Osteoblast (primary cell): ENCODE results near the gene PHKB. TPM values are rescaled to one million over a fixed set of nuclear protein-coding genes. Genes with fewer than 3 reads are reported as not detected.

Source experiments
- DNase-seq: peaks from one replicate; pipeline ENCODE4 v3.0.0; 2011; ENCODE audit warnings: low spot score, mixed read lengths; ENCODE audit not compliant: insufficient read length; ENCODE audit errors: missing footprints
- H2AFZ ChIP-seq: 2 replicates; pipeline ENCODE4 v1.6.0; 2011; ENCODE audit warnings: mild to moderate bottlenecking, low read length
- H3K27ac ChIP-seq: 2 replicates; pipeline ENCODE4 v1.5.1; 2011; ENCODE audit warnings: mild to moderate bottlenecking, low read depth, low read length, moderate library complexity
- H3K27me3 ChIP-seq: 2 replicates; pipeline ENCODE4 v1.6.0; 2012; ENCODE audit warnings: mild to moderate bottlenecking, control low read depth, inconsistent platforms, low read length, moderate library complexity; ENCODE audit not compliant: insufficient read depth
- H3K36me3 ChIP-seq: 2 replicates; pipeline ENCODE4 v1.5.1; 2011; ENCODE audit warnings: mild to moderate bottlenecking, low read length, control low read depth, moderate library complexity; ENCODE audit not compliant: insufficient read depth
- H3K4me1 ChIP-seq: 2 replicates; pipeline ENCODE4 v1.5.1; 2011; ENCODE audit warnings: mild to moderate bottlenecking, low read length, control low read depth, moderate library complexity; ENCODE audit not compliant: insufficient read depth
- H3K4me2 ChIP-seq: 2 replicates; pipeline ENCODE4 v1.6.0; 2011; ENCODE audit warnings: mild to moderate bottlenecking, low read length; ENCODE audit not compliant: insufficient read depth
- H3K4me3 ChIP-seq: fragments of 200-600 bp; sonication (generic); 3 replicates; pipeline ENCODE4 v1.5.1; 2012; ENCODE audit warnings: mild to moderate bottlenecking, low read length, inconsistent platforms; ENCODE audit not compliant: insufficient read depth
- H3K79me2 ChIP-seq: 2 replicates; pipeline ENCODE4 v1.6.0; 2012; ENCODE audit warnings: mild to moderate bottlenecking, low read length, control low read depth, inconsistent platforms; ENCODE audit not compliant: insufficient read depth
- H3K9me3 ChIP-seq: 2 replicates; pipeline ENCODE4 v1.5.1; 2011; ENCODE audit warnings: low read depth, low read length, control low read depth
- H4K20me1 ChIP-seq: 2 replicates; pipeline ENCODE4 v1.6.0; 2012; ENCODE audit warnings: mild to moderate bottlenecking, low read length, control low read depth; ENCODE audit not compliant: insufficient read depth
- total RNA-seq: library from RNA; depleted of rRNA; stranded (reverse); fragments of >200 nt; gene quantifications from 2 replicates; pipeline ENCODE4 v1.2.3, GENCODE V29; 2012
- TF ChIP-seq, protein P1 (sequence below): IDR thresholded peaks from 2 replicates; pipeline ENCODE4 v1.5.1; 2011; ENCODE audit warnings: mild to moderate bottlenecking, low read depth, low read length, moderate library complexity; ENCODE audit errors: extremely low read depth

The PHKB gene
- total RNA-seq, 1 donor, result 76.4 TPM

GRCh38 chr16:47446431-47446830 is 14.7 kb upstream of the PHKB start:
- H2AFZ ChIP-seq, result no peak overlapping the region
- H3K27me3 ChIP-seq, result no peaks in the 10 kb centered on the region
- H4K20me1 ChIP-seq, result no peaks in the 10 kb centered on the region
- H3K79me2 ChIP-seq, result no peaks in the 10 kb centered on the region
- TF ChIP-seq, protein P1, sequence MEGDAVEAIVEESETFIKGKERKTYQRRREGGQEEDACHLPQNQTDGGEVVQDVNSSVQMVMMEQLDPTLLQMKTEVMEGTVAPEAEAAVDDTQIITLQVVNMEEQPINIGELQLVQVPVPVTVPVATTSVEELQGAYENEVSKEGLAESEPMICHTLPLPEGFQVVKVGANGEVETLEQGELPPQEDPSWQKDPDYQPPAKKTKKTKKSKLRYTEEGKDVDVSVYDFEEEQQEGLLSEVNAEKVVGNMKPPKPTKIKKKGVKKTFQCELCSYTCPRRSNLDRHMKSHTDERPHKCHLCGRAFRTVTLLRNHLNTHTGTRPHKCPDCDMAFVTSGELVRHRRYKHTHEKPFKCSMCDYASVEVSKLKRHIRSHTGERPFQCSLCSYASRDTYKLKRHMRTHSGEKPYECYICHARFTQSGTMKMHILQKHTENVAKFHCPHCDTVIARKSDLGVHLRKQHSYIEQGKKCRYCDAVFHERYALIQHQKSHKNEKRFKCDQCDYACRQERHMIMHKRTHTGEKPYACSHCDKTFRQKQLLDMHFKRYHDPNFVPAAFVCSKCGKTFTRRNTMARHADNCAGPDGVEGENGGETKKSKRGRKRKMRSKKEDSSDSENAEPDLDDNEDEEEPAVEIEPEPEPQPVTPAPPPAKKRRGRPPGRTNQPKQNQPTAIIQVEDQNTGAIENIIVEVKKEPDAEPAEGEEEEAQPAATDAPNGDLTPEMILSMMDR, result no peak
- H3K4me3 ChIP-seq, result no peak overlapping the region
- no peaks in the 10 kb centered on the region for H3K4me1 ChIP-seq
- H3K27ac ChIP-seq, result no peak overlapping the region
- no peak overlapping the region for H3K4me2 ChIP-seq
- no peak for DNase-seq
- no peaks in the 10 kb centered on the region for H3K9me3 ChIP-seq
- peaks cover 17% of the 10 kb centered on the region for H3K36me3 ChIP-seq

GRCh38 chr16:47448830-47449575 is 12.1 kb upstream of the PHKB start:
- no peak for DNase-seq
- Histone ChIP-seq H3K4me3 (no peak overlapping the region), H3K9me3 (no peaks in the 10 kb centered on the region), H3K4me1 (no peaks in the 10 kb centered on the region), H3K27me3 (no peaks in the 10 kb centered on the region), H3K4me2 (no peak overlapping the region), H3K36me3 (peaks cover 41% of the 10 kb centered on the region), H3K27ac (no peak overlapping the region), H4K20me1 (no peaks in the 10 kb centered on the region), H2AFZ (no peak overlapping the region), H3K79me2 (peaks cover 2% of the 10 kb centered on the region)
- TF ChIP-seq, protein P1, result no peak

- peaks cover 45% of the 10 kb centered on the region for H3K36me3 ChIP-seq
- H3K79me2 ChIP-seq, result peaks cover 2% of the 10 kb centered on the region
- no peak overlapping the region for H3K27ac ChIP-seq
- H3K4me1 ChIP-seq, result no peaks in the 10 kb centered on the region
- H3K4me2 ChIP-seq, result no peak overlapping the region
- no peak for DNase-seq
- no peaks in the 10 kb centered on the region for H4K20me1 ChIP-seq
- H3K9me3 ChIP-seq, result no peaks in the 10 kb centered on the region
- H3K4me3 ChIP-seq, result no peak overlapping the region
- no peak overlapping the region for H2AFZ ChIP-seq
- TF ChIP-seq, protein P1, result no peak
- H3K27me3 ChIP-seq, result no peaks in the 10 kb centered on the region
Observed at GRCh38 chr16:47449788-47450187, 11.3 kb upstream of the PHKB start.

DNA sequence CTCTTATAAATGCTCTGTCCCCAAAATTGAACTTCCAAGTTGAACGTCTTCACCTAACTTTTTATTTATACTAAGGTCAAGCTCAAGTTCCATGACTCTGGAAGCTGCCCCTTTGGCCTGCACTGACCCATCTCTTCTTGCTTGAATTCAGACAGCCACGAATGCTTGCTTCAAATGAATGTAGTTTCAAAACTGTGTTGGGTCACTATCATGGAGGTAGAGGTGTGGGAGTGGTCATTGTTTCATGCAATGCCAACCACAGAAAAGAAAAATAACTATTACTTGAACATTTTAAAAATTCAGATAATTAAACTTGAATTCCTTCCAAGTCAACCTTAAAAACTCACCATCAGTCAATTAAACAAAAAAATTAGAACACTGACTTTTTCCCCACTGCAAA is 2.8 kb upstream of the PHKB start:
- H3K4me3 ChIP-seq, result no peak overlapping the region
- TF ChIP-seq, protein P1, result no peak
- H3K27me3 ChIP-seq, result no peaks in the 10 kb centered on the region
- no peak overlapping the region for H3K27ac ChIP-seq
- H3K4me1 ChIP-seq, result peaks cover 13% of the 10 kb centered on the region
- H4K20me1 ChIP-seq, result no peaks in the 10 kb centered on the region
- peaks cover 26% of the 10 kb centered on the region for H3K36me3 ChIP-seq
- no peaks in the 10 kb centered on the region for H3K9me3 ChIP-seq
- DNase-seq, result no peak
- no peak overlapping the region for H2AFZ ChIP-seq
- no peak overlapping the region for H3K4me2 ChIP-seq
- H3K79me2 ChIP-seq, result peaks cover 36% of the 10 kb centered on the region
